Astrocyte (in vitro differentiated cells and primary cell): ENCODE measurements around the gene DLX2. TPM values are rescaled to one million over a fixed set of nuclear protein-coding genes. Genes with fewer than 3 reads are reported as not detected.

Experiments
- DNase-seq: peaks from one replicate; pipeline ENCODE4 v3.0.0-alpha.2; 2010; ENCODE audit warnings: low read depth
- FAIRE-seq: peaks from 2 replicates; lab custom pipeline; 2011; peaks lifted over from hg19 to GRCh38; lab: Jason Lieb, UNC
- H2AFZ ChIP-seq: 2 replicates; pipeline ENCODE4 v1.6.0; 2012; ENCODE audit warnings: low read depth, low read length, inconsistent platforms
- H3K27ac ChIP-seq: 2 replicates; pipeline ENCODE4 v1.5.1; 2011; ENCODE audit warnings: low read depth, low read length, inconsistent platforms
- H3K27me3 ChIP-seq: 2 replicates; pipeline ENCODE4 v1.6.0; 2011; ENCODE audit warnings: low read length, inconsistent platforms; ENCODE audit not compliant: insufficient read depth
- H3K36me3 ChIP-seq: 2 replicates; pipeline ENCODE4 v1.5.1; 2011; ENCODE audit warnings: low read length, inconsistent platforms; ENCODE audit not compliant: insufficient read depth
- H3K4me1 ChIP-seq: 2 replicates; pipeline ENCODE4 v1.5.1; 2011; ENCODE audit warnings: low read length, inconsistent platforms; ENCODE audit not compliant: insufficient read depth
- H3K4me2 ChIP-seq: 2 replicates; pipeline ENCODE4 v1.6.0; 2012; ENCODE audit warnings: low read length, inconsistent platforms
- H3K4me3 ChIP-seq: 2 replicates; pipeline ENCODE4 v1.5.1; 2011; ENCODE audit warnings: low read depth, mild to moderate bottlenecking, low read length, inconsistent platforms; ENCODE audit not compliant: insufficient read depth
- H3K79me2 ChIP-seq: 2 replicates; pipeline ENCODE4 v1.6.0; 2012; ENCODE audit warnings: mild to moderate bottlenecking, low read length, inconsistent platforms; ENCODE audit not compliant: insufficient read depth
- H3K9ac ChIP-seq: 2 replicates; pipeline ENCODE4 v1.6.0; 2012; ENCODE audit warnings: mild to moderate bottlenecking, low read length, inconsistent platforms
- H3K9me3 ChIP-seq: 2 replicates; pipeline ENCODE4 v1.5.1; 2012; ENCODE audit warnings: low read depth, mild to moderate bottlenecking, low read length, inconsistent platforms; ENCODE audit not compliant: insufficient read depth
- H4K20me1 ChIP-seq: 2 replicates; pipeline ENCODE4 v1.6.0; 2012; ENCODE audit warnings: low read length, inconsistent platforms; ENCODE audit not compliant: insufficient read depth
- H3K27ac Mint-ChIP-seq: one replicate; pipeline ENCODE4 v1.8.0; 2021; ENCODE audit warnings: mild to moderate bottlenecking, mixed read lengths; ENCODE audit not compliant: unreplicated experiment
- H3K27me3 Mint-ChIP-seq: one replicate; pipeline ENCODE4 v1.8.0; 2021; ENCODE audit warnings: low read depth, mixed read lengths; ENCODE audit not compliant: unreplicated experiment
- H3K36me3 Mint-ChIP-seq: one replicate; pipeline ENCODE4 v1.8.0; 2021; ENCODE audit warnings: low read depth, mixed read lengths; ENCODE audit not compliant: unreplicated experiment
- H3K4me1 Mint-ChIP-seq: one replicate; pipeline ENCODE4 v1.8.0; 2021; ENCODE audit warnings: low read depth, mixed read lengths; ENCODE audit not compliant: unreplicated experiment
- H3K4me3 Mint-ChIP-seq: one replicate; pipeline ENCODE4 v1.8.0; 2021; ENCODE audit warnings: mild to moderate bottlenecking, moderate library complexity, mixed read lengths; ENCODE audit not compliant: unreplicated experiment
- H3K9me3 Mint-ChIP-seq: one replicate; pipeline ENCODE4 v1.8.0; 2021; ENCODE audit warnings: mild to moderate bottlenecking, mixed read lengths; ENCODE audit not compliant: unreplicated experiment
- EZH2 ChIP-seq: IDR thresholded peaks from 2 replicates; pipeline ENCODE4 v1.6.1; 2012; ENCODE audit warnings: mild to moderate bottlenecking, low read length, inconsistent platforms; ENCODE audit not compliant: insufficient read depth
- total RNA-seq: library from RNA; stranded (reverse); gene quantifications from 2 replicates; pipeline ENCODE4 v1.2.1, GENCODE V29; 2021
- TF ChIP-seq, protein P1 (sequence below): IDR thresholded peaks from 2 replicates; pipeline ENCODE4 v1.5.1; 2011; ENCODE audit warnings: low read depth, mild to moderate bottlenecking, inconsistent platforms, low read length, moderate library complexity; ENCODE audit not compliant: insufficient read depth

DLX2 gene
- total RNA-seq, 1 donor from 2014 or later, result 2.2 TPM

DNA sequence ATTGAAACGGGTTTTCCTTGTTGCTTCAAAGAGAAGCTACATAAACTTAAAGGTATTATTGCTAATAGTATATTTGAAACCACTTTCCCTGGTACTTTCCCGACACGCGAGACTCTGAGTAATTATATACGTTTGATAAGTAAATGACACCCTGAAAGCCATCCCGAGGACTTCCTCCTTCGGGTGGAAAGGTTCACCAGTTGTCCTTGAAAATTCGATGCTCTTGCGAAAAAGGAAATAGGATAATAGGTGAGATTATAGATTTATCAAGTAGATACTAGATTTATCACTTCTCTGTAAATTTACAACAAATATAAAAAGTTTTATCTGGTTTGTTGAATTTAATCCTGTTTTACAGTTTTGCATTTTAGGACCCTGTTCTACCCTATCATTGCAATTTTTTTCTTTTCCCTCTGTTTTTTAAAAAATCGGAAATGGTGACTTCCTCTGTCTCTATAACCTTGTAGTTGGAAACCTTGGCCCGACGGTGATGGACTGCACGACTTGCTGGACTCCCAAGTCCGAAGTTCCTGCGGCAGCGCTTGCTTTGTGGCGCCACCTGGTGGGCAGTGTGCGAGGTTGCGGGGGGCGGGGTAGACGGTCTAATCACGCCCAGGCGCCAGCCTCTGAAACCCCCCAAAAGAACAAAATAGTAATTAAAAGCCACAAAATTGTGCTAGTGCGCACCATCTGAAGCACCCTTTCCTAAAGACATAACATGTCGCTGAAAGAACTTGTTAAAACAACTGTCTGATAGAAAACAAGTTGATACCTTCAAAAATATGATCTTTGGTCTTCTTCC is 972 bp upstream of the DLX2 start:
- Histone ChIP-seq H3K9ac (no peak overlapping the region), H3K4me1 (peaks cover 32% of the 10 kb centered on the region), H3K9me3 (no peaks in the 10 kb centered on the region), H4K20me1 (no peaks in the 10 kb centered on the region), H3K79me2 (no peaks in the 10 kb centered on the region), H3K27me3 (peaks cover 60% of the 10 kb centered on the region), H2AFZ (no peak overlapping the region), H3K4me3 (peak overlapping the region; percentile 63), H3K36me3 (no peaks in the 10 kb centered on the region), H3K4me2 (peak overlapping the region; percentile 95), H3K27ac (no peak overlapping the region)
- TF ChIP-seq, protein P1, sequence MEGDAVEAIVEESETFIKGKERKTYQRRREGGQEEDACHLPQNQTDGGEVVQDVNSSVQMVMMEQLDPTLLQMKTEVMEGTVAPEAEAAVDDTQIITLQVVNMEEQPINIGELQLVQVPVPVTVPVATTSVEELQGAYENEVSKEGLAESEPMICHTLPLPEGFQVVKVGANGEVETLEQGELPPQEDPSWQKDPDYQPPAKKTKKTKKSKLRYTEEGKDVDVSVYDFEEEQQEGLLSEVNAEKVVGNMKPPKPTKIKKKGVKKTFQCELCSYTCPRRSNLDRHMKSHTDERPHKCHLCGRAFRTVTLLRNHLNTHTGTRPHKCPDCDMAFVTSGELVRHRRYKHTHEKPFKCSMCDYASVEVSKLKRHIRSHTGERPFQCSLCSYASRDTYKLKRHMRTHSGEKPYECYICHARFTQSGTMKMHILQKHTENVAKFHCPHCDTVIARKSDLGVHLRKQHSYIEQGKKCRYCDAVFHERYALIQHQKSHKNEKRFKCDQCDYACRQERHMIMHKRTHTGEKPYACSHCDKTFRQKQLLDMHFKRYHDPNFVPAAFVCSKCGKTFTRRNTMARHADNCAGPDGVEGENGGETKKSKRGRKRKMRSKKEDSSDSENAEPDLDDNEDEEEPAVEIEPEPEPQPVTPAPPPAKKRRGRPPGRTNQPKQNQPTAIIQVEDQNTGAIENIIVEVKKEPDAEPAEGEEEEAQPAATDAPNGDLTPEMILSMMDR, result peak; percentile 85
- TF ChIP-seq EZH2, result no peak
- no peak for FAIRE-seq
- no peaks in the 10 kb centered on the region for H3K36me3 Mint-ChIP-seq
- H3K27ac Mint-ChIP-seq, result no peak overlapping the region
- DNase-seq, result peak; percentile 59
- peak overlapping the region; percentile 83 for H3K4me3 Mint-ChIP-seq
- H3K27me3 Mint-ChIP-seq, result peaks cover 46% of the 10 kb centered on the region
- peaks cover 6% of the 10 kb centered on the region for H3K9me3 Mint-ChIP-seq
- H3K4me1 Mint-ChIP-seq, result peaks cover 4% of the 10 kb centered on the region

DNA sequence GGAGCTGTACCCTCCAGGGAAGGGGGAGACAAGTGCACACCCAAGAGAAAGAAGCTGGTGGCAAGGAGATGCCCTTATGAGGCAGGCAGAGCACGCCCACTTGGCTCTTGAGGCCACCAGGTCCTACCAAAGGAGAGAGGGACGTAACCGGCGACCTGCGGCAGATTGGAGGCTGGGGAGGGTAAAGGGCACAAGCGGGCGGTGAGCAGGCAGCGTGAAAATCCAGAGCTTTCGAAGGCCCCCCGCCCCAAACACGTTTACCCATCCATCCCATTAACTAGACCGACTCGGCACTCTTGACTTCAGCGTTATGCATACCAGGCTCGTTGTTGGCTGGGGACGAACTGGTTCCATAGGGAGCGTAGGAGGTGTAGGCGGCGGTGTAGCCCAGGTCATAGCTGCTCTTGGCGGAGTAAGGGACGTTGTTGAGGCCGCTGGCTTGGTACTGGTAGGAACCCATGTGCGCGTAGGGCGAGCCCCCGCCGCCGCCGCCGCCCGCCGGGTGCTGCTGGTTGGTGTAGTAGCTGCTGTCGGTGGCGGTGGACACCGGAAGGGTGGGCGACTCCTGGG is 794 bp downstream of the DLX2 start:
- Histone ChIP-seq H2AFZ (peak overlapping the region; percentile 79), H3K4me1 (peaks cover 50% of the 10 kb centered on the region), H3K36me3 (no peaks in the 10 kb centered on the region), H3K27ac (no peak overlapping the region), H3K27me3 (peaks cover 45% of the 10 kb centered on the region), H3K9me3 (no peaks in the 10 kb centered on the region), H3K79me2 (no peaks in the 10 kb centered on the region), H4K20me1 (no peaks in the 10 kb centered on the region), H3K4me2 (peak overlapping the region; percentile 95), H3K9ac (peak overlapping the region; percentile 57), H3K4me3 (peak overlapping the region; percentile 63)
- FAIRE-seq (no peak), DNase-seq (no peak)
- H3K4me3 Mint-ChIP-seq, result peak overlapping the region; percentile 87
- no peak overlapping the region for H3K27ac Mint-ChIP-seq
- peaks cover 6% of the 10 kb centered on the region for H3K9me3 Mint-ChIP-seq
- H3K27me3 Mint-ChIP-seq, result peaks cover 32% of the 10 kb centered on the region
- TF ChIP-seq, protein P1, result no peak
- TF ChIP-seq EZH2, result peak; percentile 47
- H3K4me1 Mint-ChIP-seq, result peaks cover 11% of the 10 kb centered on the region
- H3K36me3 Mint-ChIP-seq, result no peaks in the 10 kb centered on the region
